Endodermal cell (in vitro differentiated cells): Measurements from ENCODE around the gene DLG2. TPM values are rescaled to one million over a fixed set of nuclear protein-coding genes. Genes with fewer than 3 reads are reported as not detected.

Experiments used
- DNase-seq: peaks from one replicate; pipeline ENCODE4 v3.0.0-alpha.2; 2017
- H3K27ac ChIP-seq: 2 replicates; pipeline ENCODE4 v1.5.1; 2013; ENCODE audit warnings: mild to moderate bottlenecking, low read depth, low read length, moderate library complexity
- H3K27me3 ChIP-seq: 2 replicates; pipeline ENCODE4 v1.6.1; 2013; ENCODE audit warnings: mild to moderate bottlenecking, low read length, moderate library complexity; ENCODE audit not compliant: insufficient read depth, control insufficient read depth, poor library complexity, severe bottlenecking
- H3K36me3 ChIP-seq: 2 replicates; pipeline ENCODE4 v1.7.0; 2013; ENCODE audit warnings: mild to moderate bottlenecking, low read length, moderate library complexity; ENCODE audit not compliant: control insufficient read depth, insufficient read depth
- H3K4me1 ChIP-seq: one replicate; pipeline ENCODE4 v1.7.0; 2013; ENCODE audit warnings: low read length; ENCODE audit not compliant: control insufficient read depth, insufficient read depth
- H3K4me3 ChIP-seq: 2 replicates; pipeline ENCODE4 v1.5.1; 2013; ENCODE audit warnings: mild to moderate bottlenecking, low read length, moderate library complexity
- H3K9ac ChIP-seq: 2 replicates; pipeline ENCODE4 v1.6.1; 2013; ENCODE audit warnings: mild to moderate bottlenecking, low read length, moderate library complexity; ENCODE audit not compliant: poor library complexity, severe bottlenecking; ENCODE audit errors: extremely low read depth
- H3K9me3 ChIP-seq: 2 replicates; pipeline ENCODE4 v1.6.1; 2013; ENCODE audit warnings: mild to moderate bottlenecking, low read length, moderate library complexity; ENCODE audit not compliant: control insufficient read depth
- H3K27ac Mint-ChIP-seq: 2 replicates; pipeline ENCODE4 v1.8.0; 2020; ENCODE audit warnings: mixed read lengths
- H3K27me3 Mint-ChIP-seq: 2 replicates; pipeline ENCODE4 v1.8.0; 2021; ENCODE audit warnings: mild to moderate bottlenecking, mixed read lengths; ENCODE audit not compliant: insufficient read depth
- H3K36me3 Mint-ChIP-seq: 2 replicates; pipeline ENCODE4 v1.8.0; 2020; ENCODE audit warnings: low read depth, mixed read lengths
- H3K4me1 Mint-ChIP-seq: 2 replicates; pipeline ENCODE4 v1.8.0; 2020; ENCODE audit warnings: mixed read lengths
- H3K4me3 Mint-ChIP-seq: 2 replicates; pipeline ENCODE4 v1.8.0; 2020; ENCODE audit warnings: mild to moderate bottlenecking, moderate library complexity, mixed read lengths
- H3K9me3 Mint-ChIP-seq: 2 replicates; pipeline ENCODE4 v1.8.0; 2020; ENCODE audit warnings: mild to moderate bottlenecking, mixed read lengths
- CTCF ChIP-seq: fragments of 200-600 bp; sonication (generic); conservative IDR thresholded peaks from 2 replicates; pipeline ENCODE4 v1.5.0; 2021; ENCODE audit warnings: antibody characterized with exemption, mild to moderate bottlenecking
- WGBS, 2 experiments: methylation state at CpG; one replicate each; pipeline versions ENCODE4 v1.1.5 to v1.1.7; 2013; ENCODE audit warnings: missing lambda C conversion rate in 2 of 2, mixed read lengths in 1 of 2; ENCODE audit not compliant: insufficient coverage in 1 of 2, insufficient read length in 1 of 2; 5-methylcytosine and 5-hydroxymethylcytosine counted together
- total RNA-seq, 2 donors: library from RNA; stranded (reverse); fragmentation: NEBNext Ultra II Directional in 1 of 2; extraction: Animal tissue kit (Norgen Biotek cat#: 25700) in 1 of 2; gene quantifications; 2 replicates in 1 of 2; 3 replicates in 1 of 2; pipeline ENCODE4 v1.2.1, GENCODE V29; 2021

Gene DLG2
- total RNA-seq, 2 donors from 2014 or later = 9.6 to 10.6 TPM

- Mint-ChIP-seq H3K36me3 (peaks cover 4% of the 10 kb centered on the region), H3K27me3 (no peaks in the 10 kb centered on the region), H3K27ac (no peak overlapping the region), H3K4me1 (peaks cover 17% of the 10 kb centered on the region), H3K4me3 (no peak overlapping the region), H3K9me3 (peaks cover 7% of the 10 kb centered on the region)
- no peak for DNase-seq
- Histone ChIP-seq H3K9ac (no peak overlapping the region), H3K4me1 (no peaks in the 10 kb centered on the region), H3K36me3 (no peaks in the 10 kb centered on the region), H3K4me3 (no peak overlapping the region), H3K27ac (no peak overlapping the region), H3K9me3 (peaks cover 17% of the 10 kb centered on the region), H3K27me3 (no peaks in the 10 kb centered on the region)
- TF ChIP-seq CTCF = no peak
- 92% methylated on average over 2 of the region's 2 CpGs; no CpG with 5 or more reads in 1 of the 2 experiments for WGBS, 2 experiments
Measured at GRCh38 chr11:83523676-83524075, 2103.5 kb downstream of the DLG2 start.

- DNase-seq = no peak
- Histone ChIP-seq H3K27me3 (no peaks in the 10 kb centered on the region), H3K9me3 (peaks cover 23% of the 10 kb centered on the region), H3K27ac (no peak overlapping the region), H3K4me3 (no peak overlapping the region), H3K9ac (no peak overlapping the region), H3K36me3 (no peaks in the 10 kb centered on the region), H3K4me1 (no peaks in the 10 kb centered on the region)
- H3K9me3 Mint-ChIP-seq = peaks cover 15% of the 10 kb centered on the region
- no peak overlapping the region for H3K27ac Mint-ChIP-seq
- WGBS, 2 experiments = 83 to 92% methylated on average over 1 to 2 of the region's 2 CpGs
- peaks cover 17% of the 10 kb centered on the region for H3K4me1 Mint-ChIP-seq
- no peak overlapping the region for H3K4me3 Mint-ChIP-seq
- peaks cover 9% of the 10 kb centered on the region for H3K36me3 Mint-ChIP-seq
- H3K27me3 Mint-ChIP-seq = no peaks in the 10 kb centered on the region
- TF ChIP-seq CTCF = no peak
Measured at GRCh38 chr11:83522911-83523310, 2104.2 kb downstream of the DLG2 start.

- Histone ChIP-seq H3K27me3 (no peaks in the 10 kb centered on the region), H3K4me1 (no peaks in the 10 kb centered on the region), H3K27ac (no peak overlapping the region), H3K36me3 (no peaks in the 10 kb centered on the region), H3K9me3 (peaks cover 31% of the 10 kb centered on the region), H3K9ac (no peak overlapping the region), H3K4me3 (no peak overlapping the region)
- Mint-ChIP-seq H3K9me3 (peaks cover 24% of the 10 kb centered on the region), H3K4me1 (peaks cover 17% of the 10 kb centered on the region), H3K27me3 (no peaks in the 10 kb centered on the region), H3K27ac (no peak overlapping the region), H3K36me3 (peaks cover 17% of the 10 kb centered on the region), H3K4me3 (no peak overlapping the region)
- peak; percentile 65 for TF ChIP-seq CTCF
- WGBS, 2 experiments = 71 to 82% methylated on average over 7 to 8 of the region's 8 CpGs
- peak; percentile 70 for DNase-seq
Measured at GRCh38 chr11:83521647-83522596, 2105.2 kb downstream of the DLG2 start.
